Karpas-422 (cell line): ENCODE data around the gene ONECUT2. TPM values are rescaled to one million over a fixed set of nuclear protein-coding genes. Genes with fewer than 3 reads are reported as not detected.
A peak's percentile ranks its signal among the peaks of the same experiment; 100 is the strongest.

Experiments used
- DNase-seq: peaks from one replicate; pipeline ENCODE4 v3.0.0-alpha.2; 2015
- H2AFZ ChIP-seq: fragments of 200-600 bp; sonication (generic); 2 replicates; pipeline ENCODE4 v1.6.1; 2014; ENCODE audit warnings: antibody characterized with exemption, low read length, mixed read lengths
- H3K27ac ChIP-seq: fragments of 200-600 bp; sonication (generic); 2 replicates; pipeline ENCODE4 v1.5.1; 2014; ENCODE audit warnings: mild to moderate bottlenecking, low read length, moderate library complexity
- H3K27me3 ChIP-seq: fragments of 200-600 bp; sonication (generic); 2 replicates; pipeline ENCODE4 v1.6.1; 2014; ENCODE audit warnings: low read length, mixed read lengths
- H3K36me3 ChIP-seq: fragments of 200-600 bp; sonication (generic); 2 replicates; pipeline ENCODE4 v1.6.1; 2014; ENCODE audit warnings: low read length, mixed read lengths; ENCODE audit not compliant: insufficient read depth
- H3K4me1 ChIP-seq: fragments of 200-600 bp; sonication (generic); 2 replicates; pipeline ENCODE4 v1.6.1; 2014; ENCODE audit warnings: mild to moderate bottlenecking, low read length, mixed read lengths
- H3K4me2 ChIP-seq: fragments of 200-600 bp; sonication (generic); 2 replicates; pipeline ENCODE4 v1.6.1; 2014; ENCODE audit warnings: low read length, low read depth, mild to moderate bottlenecking; ENCODE audit not compliant: poor library complexity, severe bottlenecking
- H3K4me3 ChIP-seq: fragments of 200-600 bp; sonication (generic); 2 replicates; pipeline ENCODE4 v1.5.1; 2014; ENCODE audit warnings: mild to moderate bottlenecking, antibody characterized with exemption, low read length, mixed read lengths
- H3K79me2 ChIP-seq: fragments of 200-600 bp; sonication (generic); 2 replicates; pipeline ENCODE4 v1.6.1; 2014; ENCODE audit warnings: mild to moderate bottlenecking, low read length, mixed read lengths
- H3K9ac ChIP-seq: fragments of 200-600 bp; sonication (generic); 2 replicates; pipeline ENCODE4 v1.6.0; 2014; ENCODE audit warnings: low read length
- H3K9me2 ChIP-seq: fragments of 200-600 bp; sonication (generic), shearing (Covaris generic); replicated peaks from 2 replicates; pipeline ENCODE4 v1.6.0; 2014; ENCODE audit warnings: mild to moderate bottlenecking, low read length, moderate library complexity; ENCODE audit not compliant: insufficient read depth
- H3K9me3 ChIP-seq: fragments of 300-700, 200-600 bp; sonication (generic); 2 replicates; pipeline ENCODE4 v1.6.1; 2014; ENCODE audit warnings: low read length, mixed read lengths
- H4K20me1 ChIP-seq: fragments of 200-600 bp; sonication (generic); 2 replicates; pipeline ENCODE4 v1.6.1; 2014; ENCODE audit warnings: mild to moderate bottlenecking, antibody characterized with exemption, low read length, low read depth; ENCODE audit not compliant: insufficient read depth
- total RNA-seq: library from RNA; depleted of rRNA; stranded (reverse); fragments of >200 nt; shearing (Covaris generic); gene quantifications from 2 replicates; pipeline ENCODE4 v1.2.3, GENCODE V29; 2014; ENCODE audit warnings: low replicate concordance

ONECUT2 gene
- total RNA-seq, 1 experiment from 2014 or later, result not detected

- Histone ChIP-seq H3K9me3 (no peaks in the 10 kb centered on the region), H4K20me1 (0 out of 2 replicates have a peak, but pooled peaks cover 5% of the 10 kb centered on the region), H3K4me2 (no peak overlapping the region), H3K27ac (no peak overlapping the region), H3K4me3 (no peak overlapping the region), H2AFZ (no peak overlapping the region), H3K79me2 (no peaks in the 10 kb centered on the region), H3K4me1 (peaks cover 4% of the 10 kb centered on the region; the same call in 1 of the 2 replicates), H3K36me3 (no peaks in the 10 kb centered on the region), H3K27me3 (no peaks in the 10 kb centered on the region), H3K9ac (no peak overlapping the region), H3K9me2 (no peaks in the 10 kb centered on the region)
- DNase-seq, result no peak
Observed at GRCh38 chr18:57445488-57446319, 10.5 kb downstream of the ONECUT2 start.

- H3K79me2 ChIP-seq, result no peaks in the 10 kb centered on the region
- no peaks in the 10 kb centered on the region for H3K27me3 ChIP-seq
- H3K36me3 ChIP-seq, result no peaks in the 10 kb centered on the region
- no peaks in the 10 kb centered on the region for H3K9me3 ChIP-seq
- peaks cover 4% of the 10 kb centered on the region; the same call in 1 of the 2 replicates for H3K4me1 ChIP-seq
- no peak overlapping the region for H3K4me2 ChIP-seq
- no peak overlapping the region for H3K9ac ChIP-seq
- no peak overlapping the region for H3K4me3 ChIP-seq
- DNase-seq, result peak; percentile 73
- 0 out of 2 replicates have a peak, but pooled peaks cover 5% of the 10 kb centered on the region for H4K20me1 ChIP-seq
- no peak overlapping the region for H2AFZ ChIP-seq
- H3K9me2 ChIP-seq, result no peaks in the 10 kb centered on the region
- no peak overlapping the region for H3K27ac ChIP-seq
Observed at GRCh38 chr18:57446322-57446721, 11.1 kb downstream of the ONECUT2 start.

GRCh38 chr18:57447154-57447621, 12.0 kb downstream of the ONECUT2 start:
- H3K9me2 ChIP-seq, result no peaks in the 10 kb centered on the region
- no peaks in the 10 kb centered on the region for H3K79me2 ChIP-seq
- H3K36me3 ChIP-seq, result no peaks in the 10 kb centered on the region
- H3K9me3 ChIP-seq, result no peaks in the 10 kb centered on the region
- H3K4me3 ChIP-seq, result no peak overlapping the region
- no peak overlapping the region for H2AFZ ChIP-seq
- H3K4me1 ChIP-seq, result peaks cover 4% of the 10 kb centered on the region; the same call in 1 of the 2 replicates
- no peak overlapping the region for H3K9ac ChIP-seq
- no peak overlapping the region for H3K27ac ChIP-seq
- H3K4me2 ChIP-seq, result no peak overlapping the region
- no peak for DNase-seq
- H3K27me3 ChIP-seq, result no peaks in the 10 kb centered on the region
- 0 out of 2 replicates have a peak, but pooled peaks cover 5% of the 10 kb centered on the region for H4K20me1 ChIP-seq

GRCh38 chr18:57455576-57456129, 20.5 kb downstream of the ONECUT2 start:
- Histone ChIP-seq H3K4me2 (no peak overlapping the region), H3K4me3 (no peak overlapping the region), H3K27me3 (no peaks in the 10 kb centered on the region), H3K4me1 (no peaks in the 10 kb centered on the region), H3K27ac (no peak overlapping the region), H3K9me2 (no peaks in the 10 kb centered on the region), H3K36me3 (no peaks in the 10 kb centered on the region), H3K9ac (no peak overlapping the region), H3K79me2 (no peaks in the 10 kb centered on the region), H2AFZ (no peak overlapping the region), H4K20me1 (no peaks in the 10 kb centered on the region), H3K9me3 (no peaks in the 10 kb centered on the region)
- DNase-seq, result no peak

- H3K9ac ChIP-seq, result no peak overlapping the region
- H3K79me2 ChIP-seq, result no peaks in the 10 kb centered on the region
- H3K4me1 ChIP-seq, result no peaks in the 10 kb centered on the region
- H3K27ac ChIP-seq, result no peak overlapping the region
- no peaks in the 10 kb centered on the region for H3K36me3 ChIP-seq
- H3K9me3 ChIP-seq, result no peaks in the 10 kb centered on the region
- no peak overlapping the region for H2AFZ ChIP-seq
- H3K9me2 ChIP-seq, result no peaks in the 10 kb centered on the region
- no peak for DNase-seq
- no peaks in the 10 kb centered on the region for H4K20me1 ChIP-seq
- H3K4me3 ChIP-seq, result no peak overlapping the region
- H3K27me3 ChIP-seq, result no peaks in the 10 kb centered on the region
- H3K4me2 ChIP-seq, result no peak overlapping the region
Observed at GRCh38 chr18:57461652-57462269, 26.6 kb downstream of the ONECUT2 start.

- Histone ChIP-seq H4K20me1 (no peaks in the 10 kb centered on the region), H3K27ac (no peak overlapping the region), H3K79me2 (no peaks in the 10 kb centered on the region), H3K9ac (no peak overlapping the region), H3K9me3 (no peaks in the 10 kb centered on the region), H3K36me3 (no peaks in the 10 kb centered on the region), H3K9me2 (no peaks in the 10 kb centered on the region), H3K4me1 (no peaks in the 10 kb centered on the region), H2AFZ (no peak overlapping the region), H3K27me3 (no peaks in the 10 kb centered on the region), H3K4me3 (no peak overlapping the region), H3K4me2 (no peak overlapping the region)
- no peak for DNase-seq
Observed at GRCh38 chr18:57466307-57466706, 31.1 kb downstream of the ONECUT2 start.

GRCh38 chr18:57466745-57467409, 31.7 kb downstream of the ONECUT2 start:
- Histone ChIP-seq H3K4me3 (no peak overlapping the region), H4K20me1 (no peaks in the 10 kb centered on the region), H3K9me2 (no peaks in the 10 kb centered on the region), H3K27ac (no peak overlapping the region), H3K79me2 (no peaks in the 10 kb centered on the region), H3K36me3 (no peaks in the 10 kb centered on the region), H2AFZ (no peak overlapping the region), H3K4me2 (no peak overlapping the region), H3K27me3 (no peaks in the 10 kb centered on the region), H3K9me3 (no peaks in the 10 kb centered on the region), H3K9ac (no peak overlapping the region), H3K4me1 (no peaks in the 10 kb centered on the region)
- DNase-seq, result no peak

GRCh38 chr18:57469884-57470283, 34.7 kb downstream of the ONECUT2 start:
- no peaks in the 10 kb centered on the region for H3K36me3 ChIP-seq
- no peak for DNase-seq
- no peaks in the 10 kb centered on the region for H3K4me1 ChIP-seq
- no peak overlapping the region for H3K9ac ChIP-seq
- no peaks in the 10 kb centered on the region for H4K20me1 ChIP-seq
- no peak overlapping the region for H3K4me3 ChIP-seq
- no peaks in the 10 kb centered on the region for H3K9me3 ChIP-seq
- no peaks in the 10 kb centered on the region for H3K79me2 ChIP-seq
- no peaks in the 10 kb centered on the region for H3K27me3 ChIP-seq
- no peak overlapping the region for H2AFZ ChIP-seq
- no peak overlapping the region for H3K4me2 ChIP-seq
- H3K27ac ChIP-seq, result no peak overlapping the region
- H3K9me2 ChIP-seq, result no peaks in the 10 kb centered on the region
